GM10266 (cell line): ENCODE results near the gene MAGOH.

Experiments used
- DNase-seq: peaks from one replicate; pipeline ENCODE4 v3.0.0; 2012; ENCODE audit errors: extremely low spot score
- CTCF ChIP-seq: IDR thresholded peaks from 2 replicates; pipeline ENCODE4 v1.5.1; 2012; ENCODE audit warnings: mild to moderate bottlenecking, low read depth; ENCODE audit not compliant: control insufficient read depth, insufficient read depth; ENCODE audit errors: missing control alignments

MAGOH gene

GRCh38 chr1:53270107-53270506, 31.8 kb upstream of the MAGOH start:
- no peak for DNase-seq
- no peak for TF ChIP-seq CTCF

- TF ChIP-seq CTCF = no peak
- DNase-seq = no peak
These were observed 29.4 kb upstream of the MAGOH start for GRCh38 chr1:53267761-53268160.

- no peak for DNase-seq
- TF ChIP-seq CTCF = peak; percentile 10
These were observed 27.7 kb upstream of the MAGOH start for GRCh38 chr1:53266038-53266437.

GRCh38 chr1:53265581-53265980, 27.3 kb upstream of the MAGOH start:
- DNase-seq = no peak
- TF ChIP-seq CTCF = no peak

- TF ChIP-seq CTCF = no peak
- DNase-seq = no peak
These were observed 25.7 kb upstream of the MAGOH start for GRCh38 chr1:53264048-53264447.

GRCh38 chr1:53262000-53262399, 23.7 kb upstream of the MAGOH start:
- TF ChIP-seq CTCF = no peak

GRCh38 chr1:53260631-53261247, 22.4 kb upstream of the MAGOH start:
- TF ChIP-seq CTCF = no peak
- no peak for DNase-seq

More at GRCh38 chr1:53262000-53262399, 23.7 kb upstream of the MAGOH start:
- DNase-seq = no peak
